HepG2 (cell line): ENCODE measurements around the gene ADI1. TPM values are rescaled to one million over a fixed set of nuclear protein-coding genes. Genes with fewer than 3 reads are reported as not detected.
A peak's percentile ranks its signal among the peaks of the same experiment; 100 is the strongest.

Experiments used
- ATRX ChIP-seq: sonication (generic); formaldehyde crosslinking; IDR thresholded peaks from 2 replicates; pipeline ENCODE4 v1.4.0; 2020; ENCODE audit warnings: missing genetic modification reagents, borderline replicate concordance
- CEBPG ChIP-seq: IDR thresholded peaks from 2 replicates; pipeline ENCODE4 v1.6.1; 2016
- FUBP1 ChIP-seq: sonication (generic); formaldehyde crosslinking; IDR thresholded peaks from 2 replicates; pipeline ENCODE4 v1.5.1; 2020; ENCODE audit warnings: missing genetic modification reagents, mild to moderate bottlenecking, borderline replicate concordance
- HHEX ChIP-seq: IDR thresholded peaks from 2 replicates; pipeline ENCODE4 v1.6.1; 2016; ENCODE audit warnings: control low read depth
- KLF12 ChIP-seq: sonication (generic); formaldehyde crosslinking; IDR thresholded peaks from 2 replicates; pipeline ENCODE4 v1.4.0; 2020; ENCODE audit warnings: missing genetic modification reagents, borderline replicate concordance
- MIER2 ChIP-seq: IDR thresholded peaks from 2 replicates; pipeline ENCODE4 v1.6.1; 2016; ENCODE audit warnings: missing biosample characterization, missing genetic modification reagents
- MTA1 ChIP-seq: sonication (generic); formaldehyde crosslinking; IDR thresholded peaks from 2 replicates; pipeline ENCODE4 v1.4.0; 2020; ENCODE audit warnings: missing genetic modification reagents, mild to moderate bottlenecking, borderline replicate concordance
- RARA ChIP-seq: IDR thresholded peaks from 2 replicates; pipeline ENCODE4 v1.6.1; 2016; ENCODE audit warnings: missing genetic modification reagents, missing compliant biosample characterization
- RBM22 ChIP-seq: fragments of 200-400 bp; formaldehyde crosslinking; optimal IDR thresholded peaks from 2 replicates; pipeline ENCODE3; 2017; ENCODE audit warnings: mild to moderate bottlenecking, low read length, moderate library complexity
- SP5 ChIP-seq: IDR thresholded peaks from 2 replicates; pipeline ENCODE4 v1.6.1; 2016; ENCODE audit warnings: low read depth, borderline replicate concordance
- ZBED4 ChIP-seq: sonication (generic); formaldehyde crosslinking; IDR thresholded peaks from 2 replicates; pipeline ENCODE4 v1.4.0; 2020; ENCODE audit warnings: missing genetic modification reagents, borderline replicate concordance
- ZBTB21 ChIP-seq: sonication (generic); formaldehyde crosslinking; IDR thresholded peaks from 2 replicates; pipeline ENCODE4 v1.4.0; 2020; ENCODE audit warnings: missing genetic modification reagents
- ZBTB43 ChIP-seq: sonication (generic); formaldehyde crosslinking; conservative IDR thresholded peaks from 2 replicates; pipeline ENCODE4 v1.4.0; 2020; ENCODE audit warnings: missing genetic modification reagents
- ZKSCAN5 ChIP-seq: sonication (generic); formaldehyde crosslinking; IDR thresholded peaks from 2 replicates; pipeline ENCODE4 v1.5.1; 2020; ENCODE audit warnings: mild to moderate bottlenecking, missing genetic modification reagents
- ZNF160 ChIP-seq: sonication (generic); formaldehyde crosslinking; IDR thresholded peaks from 2 replicates; pipeline ENCODE4 v1.8.0; 2022; ENCODE audit warnings: mild to moderate bottlenecking, inconsistent platforms, missing genetic modification reagents
- ZNF34 ChIP-seq: sonication (generic); formaldehyde crosslinking; IDR thresholded peaks from 2 replicates; pipeline ENCODE4 v1.4.0; 2020; ENCODE audit warnings: mild to moderate bottlenecking, missing genetic modification reagents, borderline replicate concordance
- ZNF430 ChIP-seq: sonication (generic); formaldehyde crosslinking; IDR thresholded peaks from 2 replicates; pipeline ENCODE4 v1.9.0; 2021; ENCODE audit warnings: mild to moderate bottlenecking, missing genetic modification reagents
- ZNF44 ChIP-seq: sonication (generic); formaldehyde crosslinking; IDR thresholded peaks from 2 replicates; pipeline ENCODE4 v1.5.1; 2020; ENCODE audit warnings: mild to moderate bottlenecking, missing genetic modification reagents
- ZNF510 ChIP-seq: sonication (generic); formaldehyde crosslinking; IDR thresholded peaks from 2 replicates; pipeline ENCODE4 v1.4.0; 2020; ENCODE audit warnings: low read depth, mild to moderate bottlenecking, missing genetic modification reagents
- ZNF570 ChIP-seq: sonication (generic); formaldehyde crosslinking; IDR thresholded peaks from 2 replicates; pipeline ENCODE4 v1.4.0; 2020; ENCODE audit warnings: mild to moderate bottlenecking, missing genetic modification reagents, borderline replicate concordance
- ZSCAN25 ChIP-seq: sonication (generic); formaldehyde crosslinking; IDR thresholded peaks from 2 replicates; pipeline ENCODE4 v1.8.0; 2022; ENCODE audit warnings: mild to moderate bottlenecking, missing genetic modification reagents
- ZSCAN9 ChIP-seq: IDR thresholded peaks from 2 replicates; pipeline ENCODE4 v1.6.1; 2016; ENCODE audit warnings: borderline replicate concordance
- polyA plus RNA-seq, 8 experiments: library from polyadenylated mRNA; depleted of rRNA in 3 of 8; stranded (reverse) in 7 of 8; unstranded in 1 of 8; fragments of >200 nt; fragmentation: Illumina TruSeq in 4 of 8; extraction: Trizol in 4 of 8; gene quantifications; 2 replicates each; pipeline versions ENCODE4 v1.2.1 to v1.2.3, GENCODE V29; 2011 to 2016; ENCODE audit warnings: low read depth in 4 of 8, missing spikeins in 1 of 8, mixed read lengths in 1 of 8; ENCODE audit not compliant: insufficient read depth in 1 of 8
- total RNA-seq, 5 experiments: library from RNA; depleted of rRNA; stranded (reverse); fragments of >200 nt; fragmentation: Illumina TruSeq; extraction: Trizol; gene quantifications; 2 replicates each; pipeline ENCODE4 v1.2.3, GENCODE V29; 2016; ENCODE audit warnings: low read depth in 1 of 5

ADI1 gene
- total and polyA plus RNA-seq, 2 of the 13 experiments (the other 11 are each of a cell fraction or from before 2014, with no cell fraction given) = 28.7 to 123 TPM

- TF ChIP-seq ZBTB43 (CRISPR knock-in tag) (no peak), HHEX (no peak), RARA (CRISPR knock-in tag) (0 out of 2 replicates have a peak, but pooled peaks have one; percentile 24), KLF12 (CRISPR knock-in tag) (no peak), ZNF570 (CRISPR knock-in tag) (no peak), ZKSCAN5 (CRISPR knock-in tag) (no peak), ZNF160 (CRISPR knock-in tag) (no peak), ZBTB21 (CRISPR knock-in tag) (no peak), ZSCAN25 (CRISPR knock-in tag) (no peak), CEBPG (CRISPR knock-in tag) (0 out of 2 replicates have a peak, but pooled peaks have one; percentile 22), ZNF430 (no peak), ZBED4 (CRISPR knock-in tag) (no peak), SP5 (CRISPR knock-in tag) (no peak), ZNF34 (CRISPR knock-in tag) (no peak), ZNF44 (CRISPR knock-in tag) (no peak), ZNF510 (CRISPR knock-in tag) (no peak), ZSCAN9 (CRISPR knock-in tag) (0 out of 2 replicates have a peak, but pooled peaks have one; percentile 43), MTA1 (CRISPR knock-in tag) (no peak), ATRX (CRISPR knock-in tag) (no peak), RBM22 (peak; percentile 23), FUBP1 (CRISPR knock-in tag) (no peak), MIER2 (CRISPR knock-in tag) (0 out of 2 replicates have a peak, but pooled peaks have one; percentile 22)
These were observed 38.9 kb downstream of the ADI1 start (continued) for GRCh38 chr2:3480352-3481010.
